Endothelial cell of hepatic sinusoid (primary cell): ENCODE results near the gene ARHGEF4.

Experiments used
- in situ Hi-C: cut with HindIII; loops from 2 replicates; pipeline ENCODE4 v1.10.0; 2017; ENCODE audit warnings: low sequenced_read_pairs

ARHGEF4 gene

GRCh38 chr2:131044757-131045150 lies 208.0 kb downstream of the ARHGEF4 start:
- in situ Hi-C loops = no loop called here

DNA sequence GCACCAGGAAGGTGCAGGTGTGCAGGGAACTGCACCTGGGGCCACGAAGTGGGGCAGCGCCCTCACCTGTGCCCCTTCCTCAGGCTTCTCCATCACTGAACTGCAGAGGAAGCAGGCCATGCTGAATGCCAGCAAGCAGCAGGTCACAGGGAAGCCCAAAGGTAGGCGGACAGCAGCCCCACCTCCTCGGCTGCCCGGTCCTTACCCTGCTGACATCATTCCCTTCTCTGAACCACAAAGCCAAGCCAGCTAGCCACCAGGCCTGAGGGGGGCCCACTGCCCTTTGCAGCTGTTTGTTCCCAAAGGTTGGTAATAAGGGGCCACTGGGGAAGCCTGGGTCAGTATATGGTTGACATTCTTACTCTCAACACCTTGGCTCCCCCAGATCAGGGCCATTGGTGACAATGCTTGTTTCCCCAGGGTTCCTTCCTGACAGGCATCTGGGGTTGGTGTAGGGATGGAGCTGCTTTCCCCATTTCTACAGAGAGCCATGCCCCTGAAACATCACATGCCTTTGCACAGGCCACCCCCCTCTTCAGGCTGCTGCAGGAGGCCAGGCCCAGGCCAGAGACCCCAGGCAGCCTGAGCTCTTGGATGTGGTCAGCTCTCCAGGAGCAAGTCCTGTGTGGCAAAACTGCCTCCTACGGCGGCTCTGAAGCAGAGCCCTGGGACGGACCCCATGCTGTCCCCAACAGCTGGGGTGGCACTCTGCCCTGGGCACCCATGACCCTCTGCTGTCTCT lies 208.7 kb downstream of the ARHGEF4 start:
- in situ Hi-C loops = no loop called here

GRCh38 chr2:131046028-131046917 lies 209.6 kb downstream of the ARHGEF4 start:
- in situ Hi-C loops = no loop called here

- in situ Hi-C loops = no loop called here
Measured at GRCh38 chr2:131046918-131047652, 210.4 kb downstream of the ARHGEF4 start.

GRCh38 chr2:131047920-131048560 lies 211.3 kb downstream of the ARHGEF4 start:
- in situ Hi-C loops = no loop called here

- in situ Hi-C loops = no loop called here
Measured at GRCh38 chr2:131048641-131049040, 211.9 kb downstream of the ARHGEF4 start.

GRCh38 chr2:131049150-131049718 lies 212.5 kb downstream of the ARHGEF4 start:
- in situ Hi-C loops = no loop called here

GRCh38 chr2:131050896-131051295 lies 214.2 kb downstream of the ARHGEF4 start:
- in situ Hi-C loops = no loop called here

GRCh38 chr2:131052741-131053263 lies 216.1 kb downstream of the ARHGEF4 start:
- in situ Hi-C loops = no loop called here

DNA sequence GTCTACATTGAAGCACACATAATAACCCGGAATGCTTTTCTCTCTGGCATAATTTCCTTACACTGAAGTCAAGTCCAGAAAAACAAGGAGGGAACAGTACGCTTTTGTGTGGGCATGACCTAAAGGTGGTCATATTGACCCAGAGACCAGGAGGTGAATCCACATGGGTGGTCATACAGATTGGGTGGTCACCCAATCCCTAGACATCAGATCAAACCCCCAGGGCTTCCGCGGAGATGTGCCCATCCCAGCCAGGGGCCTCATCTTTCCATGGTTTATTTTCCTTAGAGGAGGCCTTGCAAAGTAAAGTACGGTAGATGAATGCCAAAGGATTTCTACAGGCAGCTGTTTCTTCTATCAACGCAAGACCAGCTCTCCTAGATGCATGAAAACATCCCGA lies 217.8 kb downstream of the ARHGEF4 start:
- in situ Hi-C loops = no loop called here

GRCh38 chr2:131055169-131056065 lies 218.7 kb downstream of the ARHGEF4 start:
- in situ Hi-C loops = no loop called here

GRCh38 chr2:131056204-131056931 lies 219.7 kb downstream of the ARHGEF4 start:
- in situ Hi-C loops = no loop called here

- in situ Hi-C loops = no loop called here
Measured at GRCh38 chr2:131056932-131057287, 220.2 kb downstream of the ARHGEF4 start.

GRCh38 chr2:131058214-131058843 lies 221.6 kb downstream of the ARHGEF4 start:
- in situ Hi-C loops = no loop called here

GRCh38 chr2:131058920-131059319 lies 222.2 kb downstream of the ARHGEF4 start:
- in situ Hi-C loops = no loop called here

GRCh38 chr2:131063501-131064283 lies 227.0 kb downstream of the ARHGEF4 start:
- in situ Hi-C loops = no loop called here
